Measurements from ENCODE around the gene ROBO1.

ROBO1 gene

GRCh38 chr3:79215286-79215685 lies 552.5 kb downstream of the ROBO1 start:
- TF ChIP-seq CTCF (conservative IDR thresholded peaks at IDR 0.05; ENCODE audit: control insufficient read depth, insufficient read depth, low read depth, low read length): no peak
- no peak for DNase-seq (ENCODE audit: low read depth)

GRCh38 chr3:79211586-79212359 lies 556.0 kb downstream of the ROBO1 start:
- DNase-seq (ENCODE audit: low read depth): no peak
- TF ChIP-seq CTCF (conservative IDR thresholded peaks at IDR 0.05; ENCODE audit: control insufficient read depth, insufficient read depth, low read depth, low read length): no peak
- H3K4me3 ChIP-seq (ENCODE audit: control insufficient read depth, low read depth, low read length): no peak overlapping the region

More at GRCh38 chr3:79215286-79215685, 552.5 kb downstream of the ROBO1 start:
- no peak overlapping the region for H3K4me3 ChIP-seq (ENCODE audit: control insufficient read depth, low read depth, low read length)

GRCh38 chr3:79204351-79204750 lies 563.4 kb downstream of the ROBO1 start:
- no peak for TF ChIP-seq CTCF (conservative IDR thresholded peaks at IDR 0.05; ENCODE audit: control insufficient read depth, insufficient read depth, low read depth, low read length)
- H3K4me3 ChIP-seq (ENCODE audit: control insufficient read depth, low read depth, low read length): no peak overlapping the region
- DNase-seq (ENCODE audit: low read depth): no peak

- H3K4me3 ChIP-seq (ENCODE audit: control insufficient read depth, low read depth, low read length): no peak overlapping the region
- TF ChIP-seq CTCF (conservative IDR thresholded peaks at IDR 0.05; ENCODE audit: control insufficient read depth, insufficient read depth, low read depth, low read length): no peak
- no peak for DNase-seq (ENCODE audit: low read depth)
Measured at GRCh38 chr3:79203144-79203519, 564.7 kb downstream of the ROBO1 start.

- no peak for DNase-seq (ENCODE audit: low read depth)
- no peak for TF ChIP-seq CTCF (conservative IDR thresholded peaks at IDR 0.05; ENCODE audit: control insufficient read depth, insufficient read depth, low read depth, low read length)
- no peak overlapping the region for H3K4me3 ChIP-seq (ENCODE audit: control insufficient read depth, low read depth, low read length)
Measured at GRCh38 chr3:79202471-79203143, 565.2 kb downstream of the ROBO1 start.

- DNase-seq (ENCODE audit: low read depth): no peak
- no peak for TF ChIP-seq CTCF (conservative IDR thresholded peaks at IDR 0.05; ENCODE audit: control insufficient read depth, insufficient read depth, low read depth, low read length)
- H3K4me3 ChIP-seq (ENCODE audit: control insufficient read depth, low read depth, low read length): no peak overlapping the region
Measured at GRCh38 chr3:79200456-79200855, 567.3 kb downstream of the ROBO1 start.
